ENCODE results near the gene TRAF6.
"Not testable (repeated sequence)": the region's sequence is repeated elsewhere in the genome, so short reads cannot be mapped to it uniquely, and the experiment has no call there.

The TRAF6 gene

GRCh38 chr11:36509694-36510593 is at the start of gene TRAF6:
TSS of gene TRAF6 (minus strand) at chr11:36510272. CDS start at chr11:36501515, 8,757 bp downstream.
- peak in 55 of 56 donors; percentile 6 to 95 (median 78) for DNase-seq

- no peak for DNase-seq
Measured at GRCh38 chr11:36558571-36559413, 48.7 kb upstream of the TRAF6 start.

- DNase-seq, result no peak
Measured at GRCh38 chr11:36557991-36558390, 47.9 kb upstream of the TRAF6 start.

- DNase-seq, result not testable (repeated sequence)
Measured at GRCh38 chr11:36557390-36557789, 47.3 kb upstream of the TRAF6 start.

GRCh38 chr11:36550385-36551115 is 40.5 kb upstream of the TRAF6 start:
- DNase-seq, result no peak

GRCh38 chr11:36540998-36541397 is 30.9 kb upstream of the TRAF6 start:
- peak in 24 of 56 donors; percentile 2 to 45 (median 15) for DNase-seq

- no peak for DNase-seq
Measured at GRCh38 chr11:36534276-36534840, 24.3 kb upstream of the TRAF6 start.

GRCh38 chr11:36532941-36533601 is 23.0 kb upstream of the TRAF6 start:
- no peak for DNase-seq

- no peak for DNase-seq
Measured at GRCh38 chr11:36530840-36531239, 20.8 kb upstream of the TRAF6 start.

GRCh38 chr11:36513965-36514364 is 3.9 kb upstream of the TRAF6 start:
- no peak for DNase-seq

GRCh38 chr11:36512016-36512415 is 1.9 kb upstream of the TRAF6 start:
- no peak for DNase-seq

GRCh38 chr11:36511062-36511461 is 990 bp upstream of the TRAF6 start:
- DNase-seq, result not testable (repeated sequence)

GRCh38 chr11:36510594-36510942 is 496 bp upstream of the TRAF6 start:
- DNase-seq, result no peak

- peak in 8 of 56 donors; percentile 2 to 57 (median 30) for DNase-seq
Measured at GRCh38 chr11:36509201-36509639, 852 bp downstream of the TRAF6 start.

- no peak for DNase-seq
Measured at GRCh38 chr11:36508743-36509142, 1.3 kb downstream of the TRAF6 start.

GRCh38 chr11:36507824-36508489 is 2.1 kb downstream of the TRAF6 start:
- no peak for DNase-seq

GRCh38 chr11:36501236-36501635 is 8.8 kb downstream of the TRAF6 start:
- peak in 16 of 56 donors; percentile 3 to 45 (median 16) for DNase-seq

- peak in 2 of 56 donors; percentile 12 to 26 for DNase-seq
Measured at GRCh38 chr11:36500315-36500721, 9.8 kb downstream of the TRAF6 start.

GRCh38 chr11:36499315-36499714 is 10.8 kb downstream of the TRAF6 start:
- DNase-seq, result no peak

GRCh38 chr11:36498721-36499120 is 11.4 kb downstream of the TRAF6 start:
- DNase-seq, result no peak
